HG02610 (cell line): Measurements from ENCODE around the gene ZNF35.
"Not testable (repeated sequence)": the region's sequence is repeated elsewhere in the genome, so short reads cannot be mapped to it uniquely, and the experiment has no call there.

Experiments used
- ATAC-seq: cut with Tn5 transposase; IDR thresholded peaks from one replicate; pipeline ENCODE4 v1.9.1; 2021; ENCODE audit warnings: mild to moderate bottlenecking, moderate library complexity; ENCODE audit not compliant: unreplicated experiment

The ZNF35 gene

DNA sequence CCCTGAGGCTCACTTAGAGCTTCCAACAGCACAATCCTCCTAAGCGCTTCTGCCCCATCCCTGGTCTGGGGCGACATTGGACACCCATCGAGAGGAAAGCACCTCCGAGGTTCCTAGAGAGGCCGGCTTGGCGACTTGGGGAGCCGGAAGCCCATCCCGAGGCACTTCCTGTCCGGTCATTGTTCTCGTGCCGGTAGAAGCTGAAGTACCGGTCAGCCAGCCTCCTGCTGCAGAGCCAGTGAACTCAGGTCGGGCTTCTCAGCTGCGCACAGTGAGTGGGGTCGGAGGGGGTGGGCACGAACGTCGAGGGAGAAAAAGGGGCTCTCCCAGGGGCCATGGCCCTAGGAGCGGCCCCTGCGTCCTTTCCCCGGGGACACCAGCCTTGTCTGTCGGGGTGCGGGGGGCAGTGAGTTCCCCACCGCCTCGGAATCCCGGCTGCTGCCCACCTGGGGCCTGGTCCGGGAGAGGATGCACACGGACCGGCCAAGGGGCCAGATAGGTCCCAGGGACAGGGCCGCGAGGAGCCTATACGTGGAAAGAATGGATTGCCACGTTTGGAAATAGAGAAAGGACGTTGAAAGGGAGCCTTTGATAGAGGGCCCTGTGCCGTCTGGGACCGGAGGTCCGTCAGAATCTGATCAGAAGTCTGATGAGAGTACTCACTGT is at the start of gene ZNF35:
TSS of gene ZNF35 (plus strand) at position 169 of the 666 bp plus-strand sequence. CDS start 2,336 bp downstream, outside the sequence.
- peak; percentile 97 for ATAC-seq

- no peak for ATAC-seq
Measured at GRCh38 chr3:44601749-44602148, 46.8 kb upstream of the ZNF35 start.

GRCh38 chr3:44612678-44613077 is 35.9 kb upstream of the ZNF35 start:
- no peak for ATAC-seq

DNA sequence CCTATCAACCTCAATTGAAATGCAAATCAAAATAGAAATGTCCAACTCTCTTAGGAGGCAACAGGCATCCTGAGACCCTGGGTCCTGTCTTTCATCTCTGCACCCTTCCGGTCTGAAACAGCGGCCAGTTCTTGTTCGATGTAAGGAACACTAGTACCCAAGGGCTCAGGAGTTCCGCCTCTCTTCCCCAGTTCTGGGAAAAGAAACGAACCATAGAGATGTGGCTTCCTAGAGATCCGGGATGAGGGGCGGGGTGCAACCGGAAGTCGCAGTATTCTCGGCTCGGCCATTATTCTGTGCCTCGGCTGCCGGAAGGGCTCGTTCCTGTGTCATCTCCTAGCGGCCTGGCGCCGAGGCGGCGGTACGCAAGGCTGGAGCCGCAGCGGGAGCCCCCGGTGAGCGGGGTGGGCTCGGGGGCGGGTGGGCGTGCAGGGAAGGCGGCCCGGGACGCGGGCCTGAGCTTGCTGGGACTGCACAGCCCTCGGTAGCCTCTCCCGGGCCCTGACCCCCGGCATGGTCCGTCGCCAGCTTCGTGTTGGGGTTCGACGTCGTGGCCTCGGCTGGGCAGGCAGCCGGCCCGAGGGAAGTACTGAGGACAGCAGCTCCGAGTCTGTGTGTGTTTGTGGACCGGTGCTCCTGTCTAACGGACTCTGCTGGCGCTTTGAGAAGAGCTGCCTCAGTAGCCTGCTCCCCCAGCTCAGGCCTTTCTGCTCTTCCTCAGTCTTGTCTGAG is 23.6 kb upstream of the ZNF35 start, which contains the start of gene ZNF197:
TSS of gene ZNF197 (plus strand) at position 288 of the 732 bp plus-strand sequence. CDS start 4,119 bp downstream, outside the sequence.
- peak; percentile 92 for ATAC-seq

- ATAC-seq, result no peak
Measured at GRCh38 chr3:44628716-44629115, 19.8 kb upstream of the ZNF35 start.

GRCh38 chr3:44632193-44632592 is 16.3 kb upstream of the ZNF35 start:
- no peak for ATAC-seq

GRCh38 chr3:44642337-44642736 is 6.2 kb upstream of the ZNF35 start:
- ATAC-seq, result no peak

DNA sequence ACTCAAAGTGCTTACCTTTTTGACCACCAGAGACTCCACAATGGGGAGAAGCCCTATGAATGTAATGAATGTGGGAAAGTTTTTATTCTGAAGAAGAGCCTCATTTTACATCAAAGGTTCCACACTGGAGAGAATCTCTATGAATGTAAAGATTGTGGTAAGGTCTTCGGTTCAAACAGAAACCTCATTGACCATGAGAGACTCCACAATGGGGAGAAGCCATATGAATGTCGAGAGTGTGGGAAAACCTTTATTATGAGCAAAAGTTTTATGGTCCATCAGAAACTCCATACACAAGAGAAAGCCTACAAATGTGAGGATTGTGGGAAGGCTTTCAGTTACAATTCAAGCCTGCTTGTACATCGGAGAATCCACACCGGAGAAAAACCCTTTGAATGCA is 5.5 kb upstream of the ZNF35 start:
- ATAC-seq, result no peak

DNA sequence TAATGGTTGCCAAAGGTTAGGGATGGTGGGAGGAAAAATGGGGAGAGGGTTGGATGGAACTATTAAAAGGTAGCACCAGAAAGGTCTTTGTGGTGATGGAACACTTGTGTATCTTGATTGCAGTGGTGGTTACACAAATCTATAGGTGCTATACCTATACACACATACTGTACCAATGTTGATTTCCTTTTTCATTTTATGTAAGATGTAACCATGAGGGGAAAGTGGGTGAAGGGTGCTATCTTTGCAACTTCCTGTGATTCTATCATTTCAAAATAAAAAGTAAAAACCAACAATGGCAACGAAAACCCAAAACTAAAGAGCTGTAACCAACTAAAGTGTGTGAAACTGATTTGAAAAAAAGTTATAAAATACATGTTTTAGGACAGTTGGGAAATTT is 761 bp upstream of the ZNF35 start:
- ATAC-seq, result no peak

DNA sequence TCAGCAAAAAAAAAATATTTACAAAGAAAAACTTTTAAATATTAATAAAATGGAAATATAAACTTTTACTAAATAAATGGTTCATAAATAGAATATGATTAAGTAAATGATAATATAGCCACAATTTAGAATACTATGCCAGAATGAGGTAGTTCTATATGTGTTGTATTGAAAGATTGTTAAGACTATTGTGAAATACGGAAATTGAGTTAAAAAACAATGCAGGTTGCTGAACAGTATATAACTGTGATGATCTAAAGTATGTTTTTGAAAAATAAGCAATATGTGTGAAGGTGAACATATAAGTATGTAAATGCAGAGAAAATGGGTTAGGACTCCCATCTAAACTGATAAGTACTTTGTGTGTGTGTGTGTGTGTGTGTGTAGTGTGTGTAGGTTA is 1.2 kb downstream of the ZNF35 start:
- no peak for ATAC-seq

DNA sequence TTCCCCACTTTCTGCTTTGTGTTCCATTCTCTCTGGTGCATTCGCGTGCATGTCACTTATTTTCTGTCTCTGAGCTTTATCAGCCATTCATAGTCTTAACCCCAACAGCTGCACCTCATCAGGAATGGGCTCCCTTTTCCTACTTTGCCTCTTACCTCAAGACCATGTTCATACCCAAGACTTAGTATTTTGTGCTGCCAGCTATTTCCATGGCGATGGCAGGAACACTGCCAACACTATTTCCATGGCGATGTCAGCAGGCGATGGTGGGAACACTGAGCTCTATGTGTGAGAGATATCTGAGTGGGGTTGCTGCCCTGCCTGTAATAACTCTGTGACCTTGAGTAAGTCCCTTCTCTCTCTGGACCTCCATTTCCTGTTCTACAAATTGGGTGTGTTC is 5.5 kb downstream of the ZNF35 start:
- ATAC-seq, result no peak

GRCh38 chr3:44659015-44659414 is 10.5 kb downstream of the ZNF35 start:
- ATAC-seq, result no peak

- ATAC-seq, result no peak
Measured at GRCh38 chr3:44659434-44659833, 10.9 kb downstream of the ZNF35 start.

GRCh38 chr3:44661189-44661588 is 12.7 kb downstream of the ZNF35 start:
- no peak for ATAC-seq

DNA sequence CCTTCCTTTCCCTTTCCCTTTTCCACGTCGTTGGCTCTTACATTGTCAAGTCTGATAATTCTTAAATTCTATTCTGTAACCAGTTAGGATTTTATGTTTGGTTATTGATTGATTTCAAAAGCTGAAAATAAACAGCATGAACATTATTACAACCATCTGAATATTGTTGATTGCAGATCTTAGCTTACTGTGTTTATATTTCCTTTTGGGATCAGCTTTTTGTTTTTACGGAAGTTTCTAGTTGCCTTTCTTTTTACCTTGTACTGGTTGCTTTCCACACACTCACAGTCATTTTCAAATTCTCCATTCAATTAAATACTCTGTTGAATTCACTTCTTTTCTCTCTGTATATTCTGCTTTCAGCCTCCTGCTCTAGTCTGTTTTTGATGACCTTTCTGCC is 16.6 kb downstream of the ZNF35 start:
- no peak for ATAC-seq

DNA sequence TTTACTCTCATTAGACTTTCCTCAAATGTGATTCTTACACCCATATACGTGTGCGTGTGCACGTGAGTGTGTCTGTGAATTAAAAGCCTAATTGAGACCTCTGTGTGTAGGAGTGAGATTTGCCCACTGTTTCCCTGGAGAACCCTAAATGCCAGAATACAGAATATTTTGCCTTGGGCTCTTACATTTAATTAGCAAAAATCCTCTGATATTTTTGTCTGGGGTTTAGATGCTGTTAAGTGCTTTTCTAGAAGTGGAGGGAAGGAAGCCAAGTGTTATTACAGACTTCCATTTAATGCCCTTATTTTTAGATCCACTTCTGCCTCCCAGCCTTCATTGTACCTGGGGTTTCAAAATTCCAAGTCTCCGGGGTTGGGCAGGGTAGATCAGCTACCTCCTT is 17.8 kb downstream of the ZNF35 start:
- no peak for ATAC-seq

GRCh38 chr3:44669760-44670159 is 21.2 kb downstream of the ZNF35 start:
- ATAC-seq, result no peak

GRCh38 chr3:44673466-44673865 is 24.9 kb downstream of the ZNF35 start:
- ATAC-seq, result not testable (repeated sequence)

DNA sequence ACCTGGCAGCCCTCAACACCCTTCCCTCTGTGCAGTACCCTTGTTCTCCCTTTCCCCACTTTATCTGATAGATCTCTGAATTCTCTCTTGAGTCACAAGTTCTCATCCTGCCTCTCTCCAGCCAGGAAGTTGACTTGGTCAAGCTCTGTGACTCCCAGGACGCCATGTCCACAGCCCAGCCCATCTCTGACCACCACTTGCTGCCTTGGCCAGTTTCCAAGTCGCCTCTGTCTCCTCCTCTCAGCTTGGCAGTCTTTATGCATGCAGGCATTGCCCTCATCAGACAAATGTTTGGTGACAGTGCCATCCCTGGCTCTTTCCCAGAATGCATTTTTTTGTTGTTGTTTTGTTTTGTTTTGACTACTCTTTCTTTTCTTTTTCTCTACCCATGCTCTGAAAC is 25.7 kb downstream of the ZNF35 start:
- ATAC-seq, result no peak

DNA sequence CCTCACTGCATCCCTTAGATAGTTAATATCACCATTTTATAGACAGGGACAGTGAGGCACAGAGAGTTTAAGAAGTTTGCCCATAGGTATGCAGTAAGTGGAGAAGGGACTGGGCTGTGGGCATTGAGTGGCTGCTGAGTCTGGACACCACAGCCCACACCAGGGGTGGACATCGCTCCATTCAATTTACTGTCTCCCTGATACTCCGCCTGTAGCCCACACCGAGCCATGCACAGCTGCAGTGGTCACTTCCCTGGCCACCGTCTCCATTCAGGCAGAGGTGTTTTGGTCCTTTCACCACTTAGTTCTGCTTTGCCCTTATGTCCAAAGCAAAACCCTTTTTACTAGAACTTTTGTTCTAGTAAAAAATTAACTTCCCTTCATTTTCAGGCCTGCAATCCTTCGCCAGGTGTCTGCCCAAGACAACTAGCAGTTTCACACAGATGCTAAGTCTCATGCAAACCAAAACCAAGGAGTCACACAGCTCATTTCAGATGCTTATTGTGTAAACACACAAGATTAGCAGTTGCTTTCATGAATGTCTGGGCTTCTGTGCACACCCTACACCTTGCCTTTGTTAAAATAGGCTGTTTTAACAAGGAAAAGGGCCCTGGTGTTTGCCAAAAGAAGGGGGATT is 30.1 kb downstream of the ZNF35 start:
- ATAC-seq, result no peak

DNA sequence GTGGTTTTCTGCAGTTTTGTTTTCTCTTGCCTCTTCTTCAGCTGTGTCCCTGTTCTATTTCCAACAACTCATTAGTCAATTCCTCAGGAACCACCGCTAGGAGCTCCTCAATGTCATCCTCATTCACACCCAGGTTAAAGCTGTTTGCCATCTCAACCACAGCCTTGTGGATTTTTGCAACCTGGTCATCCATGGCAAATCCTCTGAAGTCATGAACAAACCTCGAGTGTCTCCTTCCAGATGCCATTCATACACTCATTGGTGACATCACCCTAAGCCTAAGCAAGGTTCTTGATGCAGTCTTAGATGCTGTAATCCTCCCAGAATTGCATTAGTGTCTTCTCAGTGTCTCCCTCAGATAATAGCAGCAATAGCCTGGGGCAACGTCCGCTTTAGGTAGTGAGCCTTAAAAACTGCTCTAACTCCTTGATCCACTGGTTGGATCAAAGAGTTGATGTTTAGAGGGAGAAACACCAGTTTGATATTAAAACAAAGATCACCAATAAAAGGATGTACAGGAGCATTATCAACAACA is 32.5 kb downstream of the ZNF35 start:
- ATAC-seq, result no peak
